Upper lobe of left lung (tissue), 4 donors: ENCODE data around the gene GAREM2.

Experiments
- EP300 ChIP-seq, 4 donors: sonication (generic); formaldehyde crosslinking; IDR thresholded peaks; one replicate each; pipeline ENCODE4 v1.5.1; 2017; ENCODE audit warnings: antibody characterized with exemption in 4 of 4, control low read depth in 2 of 4
- POLR2A ChIP-seq, 4 donors: fragments of 450-650 bp; IDR thresholded peaks; one replicate each; pipeline ENCODE4 v1.5.1; 2016 to 2017; ENCODE audit warnings: antibody characterized with exemption in 4 of 4, mild to moderate bottlenecking in 2 of 4
- POLR2AphosphoS5 ChIP-seq, 2 donors: sonication (generic); formaldehyde crosslinking; IDR thresholded peaks; one replicate each; pipeline ENCODE4 v1.5.1; 2017; ENCODE audit warnings: antibody characterized with exemption in 2 of 2
- TF ChIP-seq, protein P1 (sequence below), 6 experiments: fragments of 450-650 bp in 4 of 6; fragments of 200-600 bp in 2 of 6; sonication (generic) in 2 of 6; IDR thresholded peaks; one replicate each; pipeline ENCODE4 v1.5.1; 2016 to 2019; ENCODE audit warnings: antibody characterized with exemption in 6 of 6

DNA sequence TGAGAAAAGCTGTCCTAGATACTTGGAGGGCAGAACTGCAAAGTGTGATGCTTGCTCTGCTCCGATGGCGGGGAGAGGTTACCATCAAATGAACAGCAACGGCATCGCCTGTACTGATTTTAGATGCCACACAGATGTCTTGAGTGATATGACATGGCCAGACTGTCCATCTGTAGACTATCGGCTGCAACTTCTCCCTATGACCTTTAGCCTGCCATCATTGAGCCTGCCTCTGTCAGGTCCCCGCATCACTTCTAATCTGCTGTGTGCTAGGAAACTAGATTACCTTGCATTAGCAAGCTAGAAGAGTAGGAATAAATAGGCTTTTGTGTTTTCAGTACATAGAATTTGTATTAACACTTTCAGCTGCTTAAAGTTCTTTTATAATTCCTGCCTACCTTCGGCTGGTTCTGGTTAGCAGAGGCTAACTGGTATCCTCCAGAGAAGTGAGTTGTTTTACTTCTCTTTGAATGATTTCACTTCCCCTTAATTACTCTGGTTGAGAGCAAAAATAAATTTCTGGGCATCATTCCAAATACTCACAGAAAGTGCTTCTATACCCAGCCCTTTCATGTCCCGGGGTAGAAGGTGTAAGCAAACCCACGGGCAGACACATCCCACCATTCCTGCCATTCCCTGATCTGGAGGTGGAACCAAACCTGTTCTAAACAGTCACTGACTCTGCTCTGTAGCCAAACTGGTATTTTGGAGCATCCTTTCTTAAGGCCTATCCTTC lies 24.0 kb downstream of the GAREM2 start:
- TF ChIP-seq, protein P1, sequence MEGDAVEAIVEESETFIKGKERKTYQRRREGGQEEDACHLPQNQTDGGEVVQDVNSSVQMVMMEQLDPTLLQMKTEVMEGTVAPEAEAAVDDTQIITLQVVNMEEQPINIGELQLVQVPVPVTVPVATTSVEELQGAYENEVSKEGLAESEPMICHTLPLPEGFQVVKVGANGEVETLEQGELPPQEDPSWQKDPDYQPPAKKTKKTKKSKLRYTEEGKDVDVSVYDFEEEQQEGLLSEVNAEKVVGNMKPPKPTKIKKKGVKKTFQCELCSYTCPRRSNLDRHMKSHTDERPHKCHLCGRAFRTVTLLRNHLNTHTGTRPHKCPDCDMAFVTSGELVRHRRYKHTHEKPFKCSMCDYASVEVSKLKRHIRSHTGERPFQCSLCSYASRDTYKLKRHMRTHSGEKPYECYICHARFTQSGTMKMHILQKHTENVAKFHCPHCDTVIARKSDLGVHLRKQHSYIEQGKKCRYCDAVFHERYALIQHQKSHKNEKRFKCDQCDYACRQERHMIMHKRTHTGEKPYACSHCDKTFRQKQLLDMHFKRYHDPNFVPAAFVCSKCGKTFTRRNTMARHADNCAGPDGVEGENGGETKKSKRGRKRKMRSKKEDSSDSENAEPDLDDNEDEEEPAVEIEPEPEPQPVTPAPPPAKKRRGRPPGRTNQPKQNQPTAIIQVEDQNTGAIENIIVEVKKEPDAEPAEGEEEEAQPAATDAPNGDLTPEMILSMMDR (IDR thresholded peaks at IDR 0.05): no peak
- no peak for TF ChIP-seq POLR2A (IDR thresholded peaks at IDR 0.05)
- no peak for TF ChIP-seq POLR2AphosphoS5 (IDR thresholded peaks at IDR 0.05)
- no peak for TF ChIP-seq EP300 (IDR thresholded peaks at IDR 0.05)
